Measurements from ENCODE around the gene PLXDC1. TPM values are rescaled to one million over a fixed set of nuclear protein-coding genes. Genes with fewer than 3 reads are reported as not detected.

The PLXDC1 gene
- total and polyA plus RNA-seq, 2 of the 13 experiments (the other 11 are each of a cell fraction or from before 2014, with no cell fraction given) = not detected

GRCh38 chr17:39153599-39154051 is 2.2 kb upstream of the PLXDC1 start (continued):
- TF ChIP-seq, protein P1, sequence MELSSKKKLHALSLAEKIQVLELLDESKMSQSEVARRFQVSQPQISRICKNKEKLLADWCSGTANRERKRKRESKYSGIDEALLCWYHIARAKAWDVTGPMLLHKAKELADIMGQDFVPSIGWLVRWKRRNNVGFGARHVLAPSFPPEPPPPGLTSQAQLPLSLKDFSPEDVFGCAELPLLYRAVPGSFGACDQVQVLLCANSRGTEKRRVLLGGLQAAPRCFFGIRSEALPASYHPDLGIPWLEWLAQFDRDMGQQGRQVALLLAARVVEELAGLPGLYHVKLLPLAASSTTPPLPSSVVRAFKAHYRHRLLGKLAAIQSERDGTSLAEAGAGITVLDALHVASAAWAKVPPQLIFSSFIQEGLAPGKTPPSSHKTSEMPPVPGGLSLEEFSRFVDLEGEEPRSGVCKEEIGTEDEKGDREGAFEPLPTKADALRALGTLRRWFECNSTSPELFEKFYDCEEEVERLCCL (CRISPR knock-in tag; IDR thresholded peaks at IDR 0.05; ENCODE audit: borderline replicate concordance) = no peak
- peak; percentile 28 for TF ChIP-seq SMC3 (IDR thresholded peaks at IDR 0.05; ENCODE audit: low read length)
- no peak for TF ChIP-seq ZNF17 (CRISPR knock-in tag; IDR thresholded peaks at IDR 0.05)
- TF ChIP-seq, protein P2, sequence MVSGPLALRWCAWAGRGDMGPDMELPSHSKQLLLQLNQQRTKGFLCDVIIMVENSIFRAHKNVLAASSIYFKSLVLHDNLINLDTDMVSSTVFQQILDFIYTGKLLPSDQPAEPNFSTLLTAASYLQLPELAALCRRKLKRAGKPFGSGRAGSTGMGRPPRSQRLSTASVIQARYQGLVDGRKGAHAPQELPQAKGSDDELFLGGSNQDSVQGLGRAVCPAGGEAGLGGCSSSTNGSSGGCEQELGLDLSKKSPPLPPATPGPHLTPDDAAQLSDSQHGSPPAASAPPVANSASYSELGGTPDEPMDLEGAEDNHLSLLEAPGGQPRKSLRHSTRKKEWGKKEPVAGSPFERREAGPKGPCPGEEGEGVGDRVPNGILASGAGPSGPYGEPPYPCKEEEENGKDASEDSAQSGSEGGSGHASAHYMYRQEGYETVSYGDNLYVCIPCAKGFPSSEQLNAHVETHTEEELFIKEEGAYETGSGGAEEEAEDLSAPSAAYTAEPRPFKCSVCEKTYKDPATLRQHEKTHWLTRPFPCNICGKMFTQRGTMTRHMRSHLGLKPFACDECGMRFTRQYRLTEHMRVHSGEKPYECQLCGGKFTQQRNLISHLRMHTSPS (CRISPR knock-in tag; IDR thresholded peaks at IDR 0.05; ENCODE audit: low read depth) = no peak
- peak; percentile 30; the same call in 1 of the 2 replicates for TF ChIP-seq NR2F6 (IDR thresholded peaks at IDR 0.05)
- TF ChIP-seq NR2F6 (CRISPR knock-in tag; IDR thresholded peaks at IDR 0.05) = peak; percentile 55; the same call in 1 of the 2 replicates
- TF ChIP-seq, protein P3, sequence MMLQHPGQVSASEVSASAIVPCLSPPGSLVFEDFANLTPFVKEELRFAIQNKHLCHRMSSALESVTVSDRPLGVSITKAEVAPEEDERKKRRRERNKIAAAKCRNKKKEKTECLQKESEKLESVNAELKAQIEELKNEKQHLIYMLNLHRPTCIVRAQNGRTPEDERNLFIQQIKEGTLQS (CRISPR knock-in tag; IDR thresholded peaks at IDR 0.05) = no peak
- peak; percentile 47 for TF ChIP-seq FOSL2 (CRISPR knock-in tag; IDR thresholded peaks at IDR 0.05)
- no peak for TF ChIP-seq TBX2 (CRISPR knock-in tag; IDR thresholded peaks at IDR 0.05; ENCODE audit: borderline replicate concordance)
- no peak for TF ChIP-seq ZNF703 (CRISPR knock-in tag; IDR thresholded peaks at IDR 0.05; ENCODE audit: borderline replicate concordance)
- TF ChIP-seq, protein P4, sequence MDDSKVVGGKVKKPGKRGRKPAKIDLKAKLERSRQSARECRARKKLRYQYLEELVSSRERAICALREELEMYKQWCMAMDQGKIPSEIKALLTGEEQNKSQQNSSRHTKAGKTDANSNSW (CRISPR knock-in tag; IDR thresholded peaks at IDR 0.05; ENCODE audit: borderline replicate concordance) = no peak
- no peak for TF ChIP-seq ISX (CRISPR knock-in tag; conservative IDR thresholded peaks at IDR 0.05)
- peak; percentile 30; the same call in 1 of the 2 replicates for TF ChIP-seq ZNF564 (CRISPR knock-in tag; IDR thresholded peaks at IDR 0.05)
- peak; percentile 41; the same call in 1 of the 2 replicates for TF ChIP-seq HNF4G (IDR thresholded peaks at IDR 0.05; ENCODE audit: borderline replicate concordance, low read depth, low read length)
- TF ChIP-seq HNF4G (CRISPR knock-in tag; IDR thresholded peaks at IDR 0.05; ENCODE audit: borderline replicate concordance, low read depth) = no peak
- 0 out of 2 replicates have a peak, but pooled peaks have one; percentile 31 for TF ChIP-seq SRF (IDR thresholded peaks at IDR 0.05; ENCODE audit: low read depth, low read length)
- TF ChIP-seq MLLT10 (CRISPR knock-in tag; IDR thresholded peaks at IDR 0.05) = no peak
- TF ChIP-seq ZFP41 (CRISPR knock-in tag; IDR thresholded peaks at IDR 0.05; ENCODE audit: borderline replicate concordance) = no peak
- TF ChIP-seq NFE2L2 (IDR thresholded peaks at IDR 0.05; ENCODE audit: low read length) = no peak
- TF ChIP-seq ZBTB38 (CRISPR knock-in tag; IDR thresholded peaks at IDR 0.05) = no peak
- no peak for TF ChIP-seq REXO4 (CRISPR knock-in tag; IDR thresholded peaks at IDR 0.05; ENCODE audit: borderline replicate concordance)
- TF ChIP-seq FOXK1 (CRISPR knock-in tag; IDR thresholded peaks at IDR 0.05; ENCODE audit: borderline replicate concordance, low read depth) = peak; percentile 68; the same call in 1 of the 2 replicates
- TF ChIP-seq RXRB (CRISPR knock-in tag; IDR thresholded peaks at IDR 0.05; ENCODE audit: borderline replicate concordance) = peak; percentile 68
- TF ChIP-seq HOXA7 (CRISPR knock-in tag; IDR thresholded peaks at IDR 0.05) = no peak
- TF ChIP-seq GPBP1L1 (CRISPR knock-in tag; IDR thresholded peaks at IDR 0.05) = no peak
- TF ChIP-seq GFI1 (CRISPR knock-in tag; IDR thresholded peaks at IDR 0.05; ENCODE audit: borderline replicate concordance) = no peak; the same call in 1 of the 2 replicates
- TF ChIP-seq ZNF615 (CRISPR knock-in tag; IDR thresholded peaks at IDR 0.05; ENCODE audit: borderline replicate concordance) = no peak
